Measurements from ENCODE around the gene WBP1L.
"Not testable (repeated sequence)": the region's sequence is repeated elsewhere in the genome, so short reads cannot be mapped to it uniquely, and the experiment has no call there.

WBP1L gene

DNA sequence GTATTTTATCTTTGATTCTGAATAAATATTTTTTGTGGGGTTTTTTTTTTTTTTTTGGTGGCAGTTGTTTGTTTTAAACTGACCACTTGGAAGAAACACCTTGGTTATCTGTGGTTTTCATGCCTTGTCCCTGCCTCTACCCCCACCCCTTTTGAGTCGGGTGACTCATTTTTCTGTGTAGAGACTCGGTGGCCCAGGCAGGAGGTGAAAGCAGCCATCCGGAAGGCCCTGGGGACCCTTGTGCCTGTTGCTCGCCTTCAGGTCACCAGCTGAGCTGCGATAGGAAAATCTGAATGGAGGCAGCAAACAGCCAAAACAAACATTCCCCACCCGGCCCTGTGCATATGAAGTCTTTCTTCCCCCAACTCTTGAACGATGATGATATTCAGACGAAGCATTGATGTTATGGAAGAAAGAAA lies 70.7 kb downstream of the WBP1L start:
- DNase-seq, result no peak

DNA sequence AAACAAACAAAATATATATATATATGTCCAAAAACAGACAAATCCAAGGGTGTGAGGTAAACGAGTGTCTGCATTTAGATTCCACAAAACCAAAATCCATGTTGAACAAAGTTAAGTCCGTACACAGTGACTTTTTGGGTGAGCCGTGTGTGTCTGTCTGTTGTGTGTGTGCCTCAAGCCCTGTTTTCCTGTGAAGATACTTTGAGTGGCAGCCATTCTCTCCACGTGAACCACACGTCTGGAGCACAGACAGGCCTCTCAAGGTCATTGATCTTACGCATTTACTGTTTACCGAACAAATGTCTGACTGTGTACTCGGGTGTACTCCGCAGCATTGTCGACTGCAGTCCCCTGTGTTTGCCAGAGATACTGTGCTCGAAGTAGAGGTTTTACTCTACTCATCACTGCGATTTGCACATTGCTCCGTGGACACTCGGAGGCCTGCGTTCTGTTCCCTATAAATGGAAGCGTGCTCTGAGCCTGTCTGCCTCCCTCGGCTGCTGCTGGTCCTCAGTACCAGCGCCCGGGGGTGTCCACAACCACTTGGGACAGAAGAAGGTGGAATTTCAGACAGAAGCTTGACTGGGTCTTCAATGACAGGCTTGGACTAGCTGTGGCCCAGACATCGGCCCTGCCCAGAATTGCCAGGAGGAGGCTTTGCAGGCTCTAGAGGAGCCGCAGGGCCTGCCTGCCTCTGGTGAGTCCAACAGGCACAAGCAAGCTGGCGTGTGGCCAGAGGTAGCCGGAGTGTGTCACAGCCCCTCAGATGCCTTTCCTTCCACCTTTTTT lies 71.3 kb downstream of the WBP1L start:
- no peak for DNase-seq

DNA sequence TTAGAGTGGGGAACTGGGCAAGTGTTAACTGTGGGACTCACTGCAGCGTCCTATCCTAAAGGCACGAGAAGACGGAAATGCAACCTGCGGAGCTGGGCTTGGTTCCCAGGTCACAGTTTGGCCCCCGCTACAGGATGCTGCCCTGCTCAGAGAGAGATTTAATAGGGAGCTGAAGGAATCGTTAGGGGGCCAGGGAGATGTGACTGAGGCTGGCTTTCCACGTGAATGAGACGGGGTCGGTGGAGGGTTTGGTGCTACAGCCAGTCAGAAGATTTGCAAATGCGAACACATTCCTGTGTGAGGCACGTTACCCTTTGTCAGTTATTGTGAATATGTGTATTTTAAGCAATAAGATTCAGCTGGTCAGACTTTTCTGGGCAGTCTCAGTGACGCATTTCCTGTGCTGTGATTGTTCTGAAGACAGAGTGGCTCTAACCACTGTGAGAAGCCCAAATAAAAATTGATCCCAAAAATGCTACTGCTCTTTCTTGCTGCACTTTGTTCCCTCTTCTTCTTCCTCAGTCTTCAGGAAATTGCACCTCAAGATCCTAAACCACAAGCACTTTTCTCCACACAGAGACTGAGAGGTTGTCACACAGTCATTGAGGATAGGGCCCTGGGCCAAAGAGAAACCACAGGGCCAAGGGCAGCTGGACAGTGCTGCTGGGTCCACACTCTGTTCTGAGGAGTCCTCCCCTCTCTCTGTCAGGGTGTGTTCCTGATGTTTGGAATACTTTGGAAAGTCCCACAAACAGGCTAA lies 72.2 kb downstream of the WBP1L start:
- no peak for DNase-seq

DNA sequence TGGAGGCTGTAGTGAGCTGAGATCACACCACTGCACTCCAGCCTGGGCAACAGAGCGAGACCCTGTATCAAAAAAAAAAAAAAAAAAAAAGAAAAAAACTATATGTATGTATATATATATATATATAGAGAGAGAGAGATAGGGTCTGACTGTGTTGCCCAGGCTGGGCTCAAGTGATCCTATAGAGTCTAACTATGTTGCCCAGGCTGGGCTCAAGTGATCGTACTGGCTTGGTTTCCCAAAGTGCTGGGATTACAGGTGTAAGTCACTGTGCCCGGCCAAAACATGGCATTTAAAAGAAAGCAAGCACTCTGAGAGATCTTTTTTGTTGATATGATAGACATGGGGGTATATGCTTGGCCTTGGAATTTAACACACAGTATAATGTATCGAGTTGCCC lies 73.4 kb downstream of the WBP1L start:
- DNase-seq, result no peak

DNA sequence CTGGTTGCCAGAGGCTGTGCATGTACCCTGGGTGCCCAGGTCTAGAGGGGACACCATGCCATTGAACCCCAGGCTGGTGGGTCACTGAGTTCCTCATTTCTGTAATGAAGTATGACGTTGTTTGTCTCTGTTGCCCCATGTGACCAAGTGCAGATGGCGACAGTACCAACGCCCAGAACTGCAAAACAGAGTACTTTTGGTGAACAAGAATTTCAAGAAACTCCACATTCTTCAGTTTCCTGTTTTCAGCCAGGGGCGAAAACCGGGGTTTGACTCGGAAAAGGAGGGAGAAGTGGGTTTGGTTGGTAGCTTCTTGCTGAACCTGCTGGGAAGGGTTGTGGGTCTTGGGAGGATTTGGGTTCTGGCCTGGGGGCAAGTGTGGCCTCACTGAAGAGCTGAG lies 75.3 kb downstream of the WBP1L start:
- no peak for DNase-seq

DNA sequence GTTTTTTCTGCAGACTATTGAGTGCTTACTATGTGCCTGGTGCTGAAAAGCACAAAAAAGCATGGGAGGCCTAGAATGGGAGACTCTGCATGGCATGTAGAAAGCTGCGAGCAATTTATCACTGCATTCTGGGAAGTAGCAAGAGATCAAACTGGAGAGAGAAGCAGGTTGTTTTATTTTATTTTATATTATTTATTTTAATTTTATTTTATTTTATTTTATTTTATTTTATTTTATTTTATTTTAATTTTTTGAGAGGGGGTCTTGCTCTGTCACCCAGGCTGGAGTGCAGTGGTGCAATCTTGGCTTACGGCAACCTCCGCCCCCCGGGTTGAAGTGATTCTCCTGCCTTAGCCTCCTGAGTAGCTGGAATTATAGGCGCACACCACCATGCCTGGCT lies 76.3 kb downstream of the WBP1L start:
- DNase-seq, result not testable (repeated sequence)

DNA sequence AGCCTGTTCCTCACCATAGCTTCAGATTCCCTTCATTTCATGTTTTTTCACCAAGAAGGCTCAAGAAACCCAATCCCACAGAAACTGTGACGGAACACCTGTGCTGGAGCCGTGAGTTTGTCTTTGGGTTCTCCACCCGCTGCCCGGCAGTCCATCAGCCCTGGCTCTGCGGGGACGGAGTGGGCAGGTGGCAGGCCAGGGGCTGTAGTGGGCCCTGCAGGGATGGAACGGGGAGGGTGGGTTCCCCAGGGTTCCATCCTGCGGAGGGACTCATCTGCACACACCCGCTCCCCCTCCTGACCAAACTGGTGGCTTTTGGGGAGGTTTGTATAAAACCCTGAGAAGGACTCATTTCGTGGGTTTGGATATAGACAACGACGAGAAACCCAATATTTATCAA lies 78.5 kb downstream of the WBP1L start:
- DNase-seq, result no peak

DNA sequence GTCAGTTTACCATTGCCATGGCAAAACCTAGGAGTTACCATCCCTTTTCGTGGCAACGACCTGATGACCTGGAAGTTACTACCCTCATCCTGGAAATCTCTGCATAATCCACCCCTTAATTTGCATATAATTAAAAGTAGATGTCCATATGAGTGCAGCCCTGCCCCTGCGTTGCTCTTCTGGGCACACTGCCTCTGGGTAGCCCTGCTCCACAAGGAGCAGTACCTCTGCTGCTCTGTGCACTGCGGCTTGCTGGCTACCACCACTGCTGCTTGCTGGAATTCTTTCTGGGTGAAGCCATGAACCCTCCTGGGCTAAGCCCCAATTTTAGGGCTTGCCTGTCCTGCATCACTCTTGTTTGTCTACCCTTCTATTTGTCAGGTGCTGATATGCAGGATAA lies 80.9 kb downstream of the WBP1L start:
- DNase-seq, result no peak

DNA sequence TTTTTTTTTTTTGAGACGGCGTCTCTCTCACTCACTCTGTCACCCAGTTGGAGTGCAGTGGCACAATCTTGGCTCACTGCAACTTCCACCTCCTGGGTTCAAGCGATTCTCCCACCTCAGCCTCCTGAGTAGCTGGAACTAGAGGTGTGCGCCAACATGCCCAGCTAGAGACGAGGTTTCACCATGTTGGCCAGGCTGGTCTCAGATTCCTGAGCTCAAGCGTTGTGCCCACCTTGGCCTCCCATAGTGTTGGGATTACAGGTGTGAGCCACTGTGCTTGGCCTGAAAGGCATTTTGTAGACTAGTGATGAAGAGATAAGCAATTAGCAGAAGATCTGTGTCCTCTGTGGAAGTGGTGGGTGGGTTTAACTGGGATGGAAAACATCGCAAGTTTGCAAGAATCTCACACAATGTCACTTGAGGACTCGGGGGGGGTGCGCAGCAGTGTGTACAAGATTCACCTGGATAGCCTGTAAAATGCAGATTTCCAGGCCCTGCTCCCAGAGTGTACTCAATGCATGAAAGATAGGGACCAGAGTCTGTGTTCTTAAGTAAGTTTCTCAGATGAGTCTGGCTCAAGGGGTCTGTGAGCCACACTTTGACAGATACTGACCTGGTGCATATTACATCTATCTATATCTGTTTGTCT lies 82.5 kb downstream of the WBP1L start:
- no peak for DNase-seq

DNA sequence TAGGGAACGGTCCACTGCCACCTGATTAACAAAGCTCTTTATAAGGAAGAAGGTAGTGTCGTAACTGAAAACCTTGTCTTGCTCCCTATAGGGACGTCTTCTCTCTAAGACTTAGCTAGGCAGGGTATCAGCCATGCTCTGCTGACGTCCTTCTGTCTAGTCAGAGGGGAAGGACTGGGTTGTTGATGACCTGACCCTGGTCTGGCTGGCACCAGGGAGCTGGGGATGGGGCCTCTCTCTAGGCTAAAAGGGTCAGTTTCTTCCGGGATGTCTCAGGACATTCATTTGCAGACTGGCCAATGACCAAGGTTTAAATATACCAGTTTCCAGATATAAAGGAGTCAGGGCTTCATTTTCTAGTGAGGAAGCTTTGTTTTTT lies 83.8 kb downstream of the WBP1L start:
- no peak for DNase-seq

DNA sequence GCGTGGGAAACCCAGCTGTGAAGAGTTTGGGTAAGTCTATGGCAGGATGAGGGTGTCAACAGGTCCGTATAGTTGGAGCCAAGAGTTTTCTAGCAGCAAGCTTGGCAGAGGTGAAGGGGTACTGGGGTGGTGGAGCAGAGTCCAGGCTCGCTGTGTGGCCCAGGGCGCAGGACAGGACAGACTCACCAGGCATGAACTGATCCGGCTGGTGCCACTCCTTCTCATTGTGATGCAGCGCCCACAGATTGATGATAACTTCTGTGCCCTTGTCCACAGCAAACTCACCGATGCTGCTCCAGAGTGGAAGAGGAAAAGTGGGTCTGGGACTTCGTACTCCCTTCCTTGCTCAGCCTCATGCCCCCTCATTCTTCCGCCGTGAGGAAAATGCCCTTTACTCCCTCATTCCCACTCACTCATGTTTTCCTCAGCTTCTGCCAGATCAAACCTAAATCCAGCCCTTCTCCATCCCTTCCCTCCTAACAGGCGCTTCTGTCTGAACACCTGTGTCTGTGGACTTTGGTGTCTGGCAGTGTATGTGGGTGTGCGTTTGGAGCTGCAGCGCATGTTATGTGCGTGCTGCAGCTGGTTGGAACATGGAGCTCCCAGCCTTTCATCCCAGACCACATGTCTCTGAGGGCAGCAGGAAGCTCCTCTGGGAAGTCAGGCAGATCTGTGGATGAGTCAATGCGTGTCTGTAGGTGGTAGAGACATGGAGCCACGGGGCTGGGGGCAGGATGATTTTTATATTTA lies 87.7 kb downstream of the WBP1L start:
- DNase-seq, result no peak

DNA sequence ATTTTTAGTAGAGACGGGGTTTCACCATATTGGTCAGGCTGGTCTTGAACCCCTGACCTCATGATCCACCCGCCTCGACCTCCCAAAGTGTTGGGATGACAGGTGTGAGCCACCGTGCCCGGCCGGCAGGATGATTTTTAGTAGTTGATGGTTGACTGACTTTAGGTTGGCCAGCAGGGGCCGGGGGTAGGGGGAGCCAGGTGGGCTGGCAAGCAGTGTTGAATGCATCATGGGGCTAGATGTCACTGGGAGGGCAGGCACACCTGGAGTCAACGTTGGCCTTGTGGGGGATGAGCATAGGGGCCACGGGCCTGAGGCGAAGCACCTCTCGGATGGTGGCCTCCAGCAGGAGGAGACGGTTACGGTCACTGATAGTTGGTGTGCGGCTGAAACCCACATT lies 88.5 kb downstream of the WBP1L start:
- no peak for DNase-seq

DNA sequence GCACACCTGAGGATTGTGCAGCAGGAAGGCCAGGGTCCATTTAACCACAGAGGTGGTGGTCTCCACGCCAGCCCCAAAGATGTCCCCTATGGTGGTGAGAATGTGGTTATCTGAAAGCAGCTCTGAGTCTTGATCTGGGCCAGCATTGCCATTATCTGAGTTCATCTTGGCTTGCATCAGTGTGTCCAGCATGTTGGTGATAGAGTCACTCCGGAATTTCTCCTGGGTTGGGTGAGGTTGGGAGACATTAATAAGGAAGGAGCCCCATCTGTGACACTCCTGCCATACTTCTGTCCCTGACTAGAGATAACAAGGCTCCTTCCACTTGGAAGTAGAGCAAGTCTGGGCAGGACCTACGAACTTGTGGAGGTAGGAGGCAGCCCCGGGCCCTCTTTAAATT lies 89.2 kb downstream of the WBP1L start:
- no peak for DNase-seq

DNA sequence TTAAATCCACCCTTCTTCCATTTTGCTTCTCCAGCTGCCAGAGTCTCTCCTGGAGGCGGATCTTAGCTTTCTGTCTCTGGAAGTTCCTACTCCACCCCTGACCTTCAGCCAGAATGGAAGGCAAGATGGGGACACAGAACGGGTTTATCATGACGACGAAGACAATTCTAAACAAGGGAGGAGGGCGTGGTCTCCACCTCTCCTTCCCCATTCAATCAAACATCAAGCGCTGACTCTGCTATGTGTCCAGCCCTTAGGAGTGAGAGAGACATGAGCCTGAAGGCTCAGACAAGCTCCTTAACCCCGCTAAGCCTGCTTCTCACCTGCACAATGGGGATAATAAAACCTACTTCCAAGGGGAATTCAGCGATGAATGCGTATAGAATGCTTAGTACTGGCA lies 90.4 kb downstream of the WBP1L start:
- DNase-seq, result no peak

DNA sequence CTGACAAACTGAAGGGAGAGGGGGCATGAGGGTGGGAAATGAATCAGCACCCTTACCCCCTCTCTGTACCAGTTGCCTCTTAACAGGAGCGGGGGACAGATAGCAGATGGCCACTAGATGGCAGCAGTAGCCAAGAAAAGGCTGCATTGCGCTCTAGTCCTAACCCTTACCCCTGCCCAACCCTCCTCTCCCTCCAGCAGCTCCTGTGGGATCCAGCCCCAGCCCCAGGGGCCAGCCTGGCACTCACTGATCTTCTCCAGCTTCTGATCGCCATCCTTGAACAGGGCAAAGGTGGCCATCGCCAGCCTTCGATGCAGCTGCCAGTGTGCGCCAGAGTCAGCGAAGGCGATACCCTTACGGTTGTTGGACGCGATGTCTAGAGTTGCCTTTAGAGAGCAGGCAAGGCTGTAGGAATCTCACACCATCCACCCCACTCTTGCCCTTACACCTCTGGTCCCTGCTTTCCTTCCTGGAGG lies 91.3 kb downstream of the WBP1L start:
- DNase-seq, result peak; percentile 60

DNA sequence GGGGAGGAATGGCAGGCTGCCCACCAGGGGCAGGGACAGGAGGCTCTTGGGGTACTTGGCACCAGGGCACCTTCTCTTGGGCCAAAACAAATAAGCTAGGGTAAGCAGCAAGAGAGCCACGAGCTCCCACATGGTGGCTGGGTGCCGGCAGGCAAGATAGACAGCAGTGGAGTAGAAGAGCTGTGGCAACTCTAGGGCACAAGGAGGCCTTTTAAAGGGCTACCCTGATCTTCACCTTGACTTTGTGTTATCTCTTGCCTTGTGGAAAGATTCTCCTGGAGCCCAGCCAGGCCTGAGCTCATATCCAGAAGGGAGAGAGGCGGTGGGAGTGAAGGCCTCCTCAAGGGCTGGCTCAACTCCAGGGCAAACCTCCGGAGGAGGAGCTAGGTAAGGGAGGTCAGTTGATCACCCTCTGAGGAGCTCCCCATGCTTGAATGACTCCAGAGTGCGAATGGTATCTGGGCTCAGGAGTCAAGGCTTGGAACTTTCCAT lies 93.5 kb downstream of the WBP1L start, which contains the start of gene CYP17A1:
Gene CYP17A1, minus strand, starts transcription at position 184 of the 492 bp plus-strand sequence. Its CDS starts 52 bp downstream, at position 132.
- DNase-seq, result no peak

DNA sequence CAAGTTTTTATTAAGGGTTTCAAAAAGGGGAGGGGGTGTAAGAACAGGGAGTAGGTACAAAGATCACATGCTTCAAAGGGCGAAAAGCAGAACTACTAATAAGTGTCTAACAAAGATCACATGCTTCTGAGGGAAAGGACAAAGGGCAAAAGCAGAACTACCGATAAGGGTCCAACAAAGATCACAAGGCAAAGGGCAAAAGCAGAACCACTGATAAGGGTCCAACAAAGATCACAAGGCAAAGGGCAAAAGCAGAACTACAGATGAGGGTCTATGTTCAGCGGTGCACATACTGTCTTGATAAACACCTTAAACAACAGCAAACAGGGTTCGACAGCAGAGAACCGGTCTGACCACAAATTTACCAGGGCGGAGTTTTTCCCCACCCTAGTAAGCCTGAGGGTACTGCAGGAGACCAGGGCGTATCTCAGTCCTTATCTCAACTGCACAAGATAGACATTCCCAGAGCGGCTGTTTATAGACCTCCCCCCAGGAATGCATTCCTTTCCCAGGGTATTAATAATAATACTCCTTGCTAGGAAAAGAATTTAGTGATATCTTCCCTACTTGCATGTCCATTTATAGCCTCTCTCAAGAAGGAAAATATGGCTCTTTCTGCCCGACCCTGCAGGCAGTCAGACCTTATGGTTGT lies 94.7 kb downstream of the WBP1L start:
- DNase-seq, result not testable (repeated sequence)

DNA sequence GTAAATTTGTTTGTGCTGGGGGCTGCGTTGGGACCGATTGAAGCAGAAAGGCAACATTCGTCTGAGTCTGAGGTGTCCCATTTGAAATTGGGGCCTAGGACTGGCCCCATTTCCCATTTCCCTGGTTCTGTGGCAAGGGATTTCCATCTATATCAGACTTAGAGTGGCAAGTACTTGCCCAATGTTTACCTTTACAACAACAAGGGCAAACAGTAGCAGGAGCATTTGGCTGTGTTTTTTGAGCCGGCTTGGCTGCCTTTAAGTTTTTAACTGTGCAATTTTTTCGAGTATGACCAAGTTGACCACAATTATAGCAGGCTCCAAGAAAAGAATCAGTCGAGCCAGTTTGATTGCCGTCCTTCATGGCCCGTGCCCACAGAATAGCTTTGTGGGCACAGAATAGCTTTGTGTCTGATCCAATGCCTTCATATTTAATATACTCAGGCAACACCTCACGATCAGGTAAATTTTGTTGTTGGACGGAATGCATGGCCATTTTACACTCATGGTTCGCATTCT lies 98.1 kb downstream of the WBP1L start:
- DNase-seq, result no peak

DNA sequence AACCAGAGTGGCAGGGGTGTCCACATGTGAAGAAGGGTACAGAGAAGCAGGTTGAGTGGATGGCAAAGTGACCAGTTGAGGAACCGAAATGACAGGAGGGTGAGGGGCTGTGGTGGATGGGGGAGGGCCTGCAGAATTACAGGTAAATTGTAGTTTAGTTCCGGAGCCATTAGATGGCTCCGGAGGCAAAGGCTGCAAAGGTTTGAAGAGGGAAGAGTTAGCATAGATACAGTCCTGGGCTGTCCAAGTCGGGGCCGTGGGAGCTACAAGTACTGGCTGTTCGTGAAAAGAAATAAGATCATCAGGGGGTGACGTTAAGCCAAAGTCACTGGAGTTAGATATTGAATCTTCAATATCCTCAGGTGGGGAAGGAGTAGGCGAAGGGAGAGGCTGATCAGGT lies 99.4 kb downstream of the WBP1L start:
- not testable (repeated sequence) for DNase-seq

DNA sequence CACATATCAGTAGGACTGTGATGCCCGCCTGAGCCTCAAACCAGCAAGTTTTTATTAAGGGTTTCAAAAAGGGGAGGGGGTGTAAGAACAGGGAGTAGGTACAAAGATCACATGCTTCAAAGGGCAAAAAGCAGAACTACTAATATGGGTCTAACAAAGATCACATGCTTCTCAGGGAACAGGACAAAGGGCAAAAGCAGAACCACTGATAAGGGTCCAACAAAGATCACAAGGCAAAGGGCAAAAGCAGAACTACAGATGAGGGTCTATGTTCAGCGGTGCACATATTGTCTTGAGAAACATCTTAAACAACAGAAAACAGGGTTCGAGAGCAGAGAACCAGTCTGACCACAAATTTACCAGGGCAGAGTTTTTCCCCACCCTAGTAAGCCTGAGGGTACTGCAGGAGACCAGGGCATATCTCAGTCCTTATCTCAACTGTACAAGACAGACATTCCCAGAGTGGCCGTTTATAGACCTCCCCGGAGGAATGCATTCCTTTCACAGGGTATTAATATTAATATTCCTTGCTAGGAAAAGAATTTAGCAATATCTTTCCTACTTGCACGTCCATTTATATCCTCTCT lies 100.5 kb downstream of the WBP1L start:
- not testable (repeated sequence) for DNase-seq

DNA sequence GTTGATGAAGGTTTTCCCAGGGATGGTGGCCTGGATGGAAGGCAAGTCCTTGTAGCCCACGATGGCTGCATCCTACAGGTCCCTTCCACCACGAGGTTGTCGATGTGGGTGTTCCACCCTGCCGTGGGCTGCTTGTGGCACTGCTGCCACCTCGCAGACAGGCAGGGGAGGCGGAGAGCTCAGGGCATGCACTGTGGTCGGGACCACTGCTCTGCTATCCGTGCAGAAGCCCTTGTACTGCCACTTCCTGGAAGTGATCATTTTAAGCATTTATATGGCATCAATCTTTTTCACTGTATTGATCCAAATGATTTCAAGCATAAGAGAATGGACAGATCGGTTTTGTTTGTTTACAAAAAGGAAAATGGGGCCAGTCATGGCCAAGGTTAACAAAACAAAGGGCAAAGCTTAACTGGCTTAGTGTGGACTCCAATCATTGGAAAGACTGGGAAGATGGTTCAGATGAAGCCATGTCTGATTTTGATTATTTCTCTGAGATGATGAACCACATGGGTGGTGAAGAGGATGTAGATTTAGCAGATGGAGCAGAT lies 101.7 kb downstream of the WBP1L start:
- DNase-seq, result no peak
